ENCODE data around the gene UNC13B.

GRCh38 chr9:35311891-35312639 lies 150.3 kb downstream of the UNC13B start:
- TF ChIP-seq EZH2 (IDR thresholded peaks at IDR 0.05; ENCODE audit: borderline replicate concordance, insufficient read depth, low read depth, low read length, poor library complexity, severe bottlenecking) (no peak), CTCF (IDR thresholded peaks at IDR 0.05) (no peak)

Measured in B cell (primary cell).